Inferior parietal cortex (tissue), 1 donor: Measurements from ENCODE around the gene MS4A18.
"Not testable (repeated sequence)": the region's sequence is repeated elsewhere in the genome, so short reads cannot be mapped to it uniquely, and the experiment has no call there.

Experiments
- DNase-seq: peaks from one replicate; pipeline ENCODE4 v3.0.0-alpha.2; 2016; ENCODE audit errors: extremely low spot score

The MS4A18 gene

DNA sequence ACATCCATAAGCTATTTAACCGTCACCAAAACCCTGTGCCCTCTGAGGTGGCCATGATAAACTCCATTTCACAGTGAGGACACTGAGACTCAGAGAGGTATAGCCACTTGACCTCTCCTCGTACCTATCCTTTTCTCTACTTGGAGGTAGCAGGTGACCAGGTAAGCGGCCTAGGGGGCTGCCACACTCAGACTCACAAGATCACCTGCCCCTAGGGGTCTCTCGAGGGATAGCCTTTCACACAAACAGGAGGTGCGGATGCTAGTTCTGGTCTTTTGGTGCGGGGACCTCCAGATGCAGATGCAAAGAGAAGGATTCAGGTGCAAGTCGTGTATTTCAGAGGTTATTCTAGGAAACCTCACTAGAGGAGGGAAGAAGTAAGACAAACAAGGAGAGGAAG lies 14.6 kb downstream of the MS4A18 start:
- DNase-seq, result no peak

GRCh38 chr11:60740573-60740972 lies 16.1 kb downstream of the MS4A18 start:
- DNase-seq, result no peak

GRCh38 chr11:60741421-60741820 lies 16.9 kb downstream of the MS4A18 start:
- no peak for DNase-seq

- no peak for DNase-seq
These were observed 18.5 kb downstream of the MS4A18 start for GRCh38 chr11:60743058-60743457.

GRCh38 chr11:60744114-60744513 lies 19.6 kb downstream of the MS4A18 start:
- no peak for DNase-seq

- DNase-seq, result no peak
These were observed 22.9 kb downstream of the MS4A18 start for GRCh38 chr11:60747359-60747873.

DNA sequence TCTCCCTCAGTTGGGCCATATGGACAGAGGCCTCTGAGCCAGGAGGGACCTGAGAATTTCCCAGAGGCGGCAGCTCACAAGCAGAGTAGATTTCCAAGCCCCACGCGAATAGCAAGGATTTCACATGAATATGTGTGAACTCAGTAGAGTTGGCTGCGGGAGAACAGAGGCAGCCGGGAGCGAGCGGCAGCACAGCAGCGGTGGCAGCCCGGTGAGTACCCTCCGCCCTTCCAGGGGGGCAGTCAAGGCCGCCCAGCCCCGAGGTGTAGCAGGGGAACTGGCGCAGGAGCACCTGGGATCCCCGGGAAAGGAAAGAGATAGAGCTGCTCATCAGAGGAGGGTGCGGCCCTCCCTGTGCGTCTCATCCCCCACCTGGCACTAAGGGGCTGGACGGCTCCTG lies 23.7 kb downstream of the MS4A18 start:
- DNase-seq, result no peak

DNA sequence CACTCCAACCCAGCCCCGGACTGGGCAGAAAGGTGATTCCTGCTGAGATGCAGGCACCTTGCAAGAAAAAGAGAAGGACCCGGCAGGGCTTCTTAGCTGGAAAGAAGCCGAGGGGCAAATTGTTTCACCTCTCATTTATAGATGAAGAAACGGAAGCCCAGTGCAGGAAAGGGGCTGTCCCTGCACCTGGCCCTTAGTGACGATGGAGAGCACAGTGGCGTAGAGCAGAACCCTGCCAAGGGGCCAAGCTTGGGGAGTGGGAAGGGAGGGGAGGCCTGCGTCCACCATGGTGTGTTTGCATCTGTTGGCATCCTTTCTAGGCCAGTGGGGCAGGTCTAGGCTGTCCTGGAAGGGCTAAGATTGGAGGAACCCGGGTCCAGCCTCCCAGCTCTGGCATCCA lies 24.3 kb downstream of the MS4A18 start:
- DNase-seq, result no peak

DNA sequence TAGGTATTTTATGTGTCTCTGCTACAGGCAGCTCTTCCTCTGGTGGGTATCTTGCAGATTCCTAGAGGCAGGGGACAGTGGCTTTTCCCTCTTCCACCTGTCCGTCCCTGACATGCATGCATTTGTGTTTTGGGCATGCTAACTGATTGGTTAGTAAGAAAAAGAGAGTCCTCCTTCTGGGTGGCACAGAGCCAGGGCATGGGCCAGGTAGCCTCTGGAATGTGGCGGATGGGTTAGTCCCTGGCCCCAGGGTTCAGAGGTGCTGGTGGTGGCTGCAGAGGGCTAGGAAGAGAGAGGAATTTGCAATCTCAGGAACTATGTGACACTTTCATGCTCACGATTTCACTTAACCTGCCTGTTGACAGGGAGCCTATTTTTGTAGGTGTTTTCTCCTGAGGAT lies 26.4 kb downstream of the MS4A18 start:
- no peak for DNase-seq

GRCh38 chr11:60753309-60753708 lies 28.8 kb downstream of the MS4A18 start:
- no peak for DNase-seq

DNA sequence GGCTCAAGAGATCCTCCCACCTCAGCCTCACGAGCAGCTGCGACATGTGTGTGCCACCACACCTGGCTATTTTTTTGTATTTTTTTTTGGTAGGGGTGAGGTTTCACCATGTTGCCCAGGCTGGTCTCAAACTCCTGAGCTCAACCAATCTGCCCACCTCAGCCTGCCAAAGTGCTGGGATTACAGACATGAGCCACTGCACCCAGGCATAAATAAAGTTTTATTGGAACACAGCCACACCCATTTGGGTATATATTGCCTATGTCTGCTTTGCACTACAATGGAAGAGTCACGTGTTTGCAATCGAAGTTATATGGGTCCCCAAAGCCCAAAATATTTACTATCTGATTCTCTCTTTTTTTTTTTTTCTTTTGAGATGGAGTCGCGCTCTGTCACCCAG lies 30.4 kb downstream of the MS4A18 start:
- DNase-seq, result no peak

DNA sequence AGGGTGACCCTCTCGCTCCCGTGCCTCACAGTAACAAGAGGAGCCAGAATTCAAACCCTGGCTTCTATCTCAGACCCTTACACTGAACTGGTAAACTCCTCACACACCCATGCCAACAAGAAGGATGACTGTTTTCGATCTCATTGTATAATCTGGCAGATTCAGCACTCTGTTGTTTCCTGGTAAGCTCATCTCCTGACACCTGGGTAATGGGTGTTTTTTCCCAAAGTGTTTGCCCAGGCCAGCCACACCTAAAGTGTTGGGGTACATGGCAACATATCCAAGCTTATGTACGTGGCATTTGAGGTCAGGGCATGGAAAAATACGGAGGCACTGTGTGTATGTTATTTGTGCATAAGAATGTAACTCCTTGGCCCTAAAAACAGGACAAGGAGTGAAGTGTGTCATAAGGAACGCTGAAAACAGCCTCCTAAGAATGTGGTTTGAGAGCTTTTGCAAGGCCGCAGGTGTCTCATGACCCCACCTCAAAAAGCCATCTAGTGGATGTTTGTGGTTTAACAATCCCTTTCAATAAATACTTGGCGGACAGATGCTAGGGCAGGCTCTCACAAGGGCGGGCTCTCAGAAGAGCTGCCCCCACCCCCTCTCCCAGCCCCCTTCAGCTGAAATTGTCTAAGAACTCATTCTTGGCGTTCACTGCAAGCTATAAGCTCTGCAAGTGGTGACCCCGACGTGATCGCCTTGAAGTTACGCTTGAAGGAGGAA lies 31.9 kb downstream of the MS4A18 start, which contains the start of gene MS4A15:
TSS of gene MS4A15 (plus strand) at position 561 of the 726 bp plus-strand sequence. CDS start 6,867 bp downstream, outside the sequence.
- DNase-seq, result no peak

DNA sequence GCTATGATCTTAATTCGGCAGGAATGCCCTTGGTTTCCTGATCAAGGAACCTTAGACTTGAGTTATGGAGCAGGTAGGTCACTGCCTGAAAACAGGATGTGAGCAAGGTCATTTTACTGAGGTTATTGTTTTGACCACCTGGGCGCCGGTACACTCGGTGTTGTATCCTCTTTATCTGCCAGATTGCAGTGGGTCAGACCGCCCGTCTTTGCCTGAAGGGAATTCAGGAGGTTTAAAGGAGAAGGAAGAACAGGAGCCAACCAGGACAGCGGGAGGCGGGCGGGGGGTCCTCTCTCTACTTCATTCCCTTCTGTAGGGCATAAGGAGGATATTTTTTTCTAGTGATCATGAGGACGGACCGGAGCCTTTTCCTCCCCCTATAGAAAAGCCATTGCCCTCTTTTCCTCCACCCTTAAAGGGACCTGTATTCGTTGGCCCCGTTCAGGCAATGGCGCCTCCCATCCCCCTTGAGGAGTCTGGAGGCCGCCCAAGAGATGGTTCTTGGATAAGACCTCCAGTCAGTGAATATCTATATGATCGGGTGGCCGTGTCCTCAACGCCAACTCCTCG lies 32.8 kb downstream of the MS4A18 start:
- DNase-seq, result no peak

- not testable (repeated sequence) for DNase-seq
These were observed 34.2 kb downstream of the MS4A18 start for GRCh38 chr11:60758671-60759070.

GRCh38 chr11:60759438-60760225 lies 35.1 kb downstream of the MS4A18 start:
- not testable (repeated sequence) for DNase-seq

- DNase-seq, result no peak
These were observed 37.1 kb downstream of the MS4A18 start for GRCh38 chr11:60761436-60762190.

DNA sequence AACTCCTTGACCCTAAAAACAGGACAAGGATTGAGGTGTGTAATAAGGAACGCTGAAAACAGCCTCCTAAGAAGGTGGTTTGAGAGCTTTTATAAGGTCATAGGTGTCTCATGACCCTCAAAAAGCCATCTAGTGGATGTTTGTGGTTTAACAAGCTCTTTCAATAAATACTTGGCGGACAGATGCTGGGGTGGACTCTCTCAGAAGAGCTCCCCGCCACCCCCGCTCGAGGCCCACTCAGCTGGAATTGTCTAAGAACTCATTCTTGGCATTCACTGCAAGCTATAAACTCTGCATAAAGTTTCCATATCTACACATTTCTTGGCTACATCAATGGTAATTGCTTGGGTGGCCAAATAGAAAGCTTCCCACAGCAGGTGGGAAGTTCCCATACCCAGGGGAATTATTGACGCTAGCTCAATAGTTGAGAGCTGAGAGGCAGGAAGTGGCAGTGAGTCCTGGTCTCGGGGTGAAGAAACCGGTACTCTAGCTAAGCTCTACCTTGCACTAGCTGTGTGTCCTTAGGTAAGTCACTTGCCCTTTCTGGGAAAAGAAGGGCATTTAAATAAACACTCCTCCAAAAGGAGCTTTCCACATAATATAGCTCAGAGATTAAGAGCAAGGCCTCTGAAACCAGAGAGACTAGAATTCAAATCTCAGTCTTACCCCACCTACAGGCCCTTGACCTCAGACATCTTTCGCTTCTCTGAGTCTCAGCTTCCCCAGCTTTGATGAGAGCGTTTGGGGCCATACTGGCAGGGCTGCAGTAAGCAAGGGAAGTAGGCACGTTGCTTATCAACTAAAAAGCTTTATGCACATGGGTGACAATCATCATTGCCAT lies 38.6 kb downstream of the MS4A18 start:
- DNase-seq, result no peak

DNA sequence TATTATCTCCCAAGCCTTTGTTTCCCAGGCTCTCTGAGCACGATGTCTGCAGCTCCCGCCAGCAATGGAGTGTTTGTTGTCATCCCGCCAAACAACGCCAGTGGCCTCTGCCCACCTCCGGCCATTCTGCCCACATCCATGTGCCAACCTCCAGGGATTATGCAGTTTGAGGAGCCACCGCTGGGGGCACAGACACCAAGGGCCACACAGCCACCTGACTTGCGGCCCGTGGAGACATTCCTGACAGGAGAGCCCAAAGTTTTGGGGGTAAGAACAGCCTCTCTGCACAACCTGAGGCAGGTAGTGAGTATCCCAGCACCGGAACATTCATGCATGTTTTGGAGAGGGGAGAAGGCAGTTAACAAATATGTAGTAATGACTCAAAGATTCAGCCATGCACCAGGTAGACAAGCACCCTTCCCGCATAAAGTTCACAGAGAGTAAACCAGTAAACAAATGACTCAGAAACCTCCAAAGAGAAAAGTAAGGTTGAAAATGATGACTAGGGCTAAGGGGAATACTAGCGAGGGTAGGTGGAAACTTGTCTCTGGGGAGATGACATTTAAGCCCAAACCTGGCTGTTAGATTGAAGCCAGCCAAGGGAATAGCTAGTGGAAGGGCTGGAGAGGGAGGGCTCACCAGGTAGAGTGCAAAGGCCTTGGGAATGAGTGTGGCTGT lies 39.3 kb downstream of the MS4A18 start:
- DNase-seq, result no peak

GRCh38 chr11:60764879-60765278 lies 40.4 kb downstream of the MS4A18 start:
- DNase-seq, result no peak

DNA sequence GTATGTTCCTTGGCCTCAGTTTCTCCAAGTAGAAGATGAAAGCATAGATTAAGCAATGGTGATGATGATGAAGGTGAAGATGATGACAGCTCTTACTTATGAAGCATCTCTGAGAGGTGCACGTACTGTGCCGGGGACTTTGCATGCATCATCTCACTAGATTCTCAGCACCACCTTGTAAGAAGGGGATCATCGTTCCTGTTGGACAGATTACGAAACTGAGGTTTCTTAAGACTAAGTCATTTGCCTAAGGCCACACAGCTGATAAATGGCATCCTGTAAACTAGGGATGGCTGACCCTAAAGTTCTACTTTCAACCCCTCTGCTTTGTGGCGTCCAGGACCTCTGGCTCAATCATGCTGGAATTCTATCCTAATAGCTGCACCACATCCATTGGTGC lies 40.8 kb downstream of the MS4A18 start:
- DNase-seq, result no peak
